Placental pericyte (primary cell): ENCODE results near the gene BDP1. TPM values are rescaled to one million over a fixed set of nuclear protein-coding genes. Genes with fewer than 3 reads are reported as not detected.

Experiments used
- small RNA-seq: library from RNA; depleted of rRNA; stranded (forward); fragments of <200 nt; gene quantifications from one replicate; pipeline ENCODE3, GENCODE V24; 2012; ENCODE audit warnings: low replicate concordance
- total RNA-seq: library from RNA; depleted of rRNA; stranded (reverse); fragments of >200 nt; gene quantifications from 2 replicates; pipeline ENCODE4 v1.2.3, GENCODE V29; 2012

BDP1 gene
- 16.0 and 33.9 TPM in 2 replicates for total RNA-seq

GRCh38 chr5:71455427-71456361 is at the start of gene BDP1:
BDP1 (plus strand) TSS chr5:71455651; CDS start chr5:71455878, 227 bp downstream.

GRCh38 chr5:71586941-71587765 is 131.7 kb downstream of the BDP1 start, which contains the start of gene MCCC2:
MCCC2 (plus strand) TSS chr5:71587340; CDS start chr5:71587426, 86 bp downstream.

Small RNAs within 50 kb of the gene (small RNA-seq; reads per million reads assigned to genes)
- gene HMGN1P12: not detected

Other genes starting within 250 kb of the BDP1 start
- gene MCCC2, start 131.7 kb downstream of the BDP1 start, total RNA-seq: 14.9 and 21.8 TPM in 2 replicates